NCI-H524 (cell line): ENCODE results near the gene PGA5.
A peak's percentile ranks its signal among the peaks of the same experiment; 100 is the strongest.

ENCODE experiments used
- DNase-seq, 2 experiments: peaks; one replicate each; lab custom pipeline; 2025; lab: John Stamatoyannopoulos, UW

The PGA5 gene

GRCh38 chr11:61267437-61267841 is 26.5 kb downstream of the PGA5 start:
- DNase-seq = no peak

GRCh38 chr11:61268588-61269250 is 27.7 kb downstream of the PGA5 start:
- no peak for DNase-seq

- no peak for DNase-seq
These were observed 29.5 kb downstream of the PGA5 start for GRCh38 chr11:61270354-61271076.

GRCh38 chr11:61272731-61273130 is 31.8 kb downstream of the PGA5 start:
- no peak for DNase-seq

- no peak for DNase-seq
These were observed 32.5 kb downstream of the PGA5 start for GRCh38 chr11:61273178-61274078.

GRCh38 chr11:61274084-61274483 is 33.1 kb downstream of the PGA5 start:
- no peak for DNase-seq

GRCh38 chr11:61275191-61275590 is 34.2 kb downstream of the PGA5 start:
- DNase-seq = no peak

- DNase-seq = no peak
These were observed 36.4 kb downstream of the PGA5 start for GRCh38 chr11:61277186-61278000.

- no peak for DNase-seq
These were observed 37.1 kb downstream of the PGA5 start for GRCh38 chr11:61278001-61278470.

- DNase-seq = no peak
These were observed 39.1 kb downstream of the PGA5 start for GRCh38 chr11:61279934-61280659.

- DNase-seq = no peak
These were observed 40.1 kb downstream of the PGA5 start for GRCh38 chr11:61280883-61281580.

GRCh38 chr11:61281581-61282250 is 40.7 kb downstream of the PGA5 start:
- no peak for DNase-seq

- no peak for DNase-seq
These were observed 42.6 kb downstream of the PGA5 start for GRCh38 chr11:61283613-61284012.

GRCh38 chr11:61287338-61287977 is 46.5 kb downstream of the PGA5 start:
- DNase-seq = no peak

- DNase-seq = no peak
These were observed 50.1 kb downstream of the PGA5 start for GRCh38 chr11:61290905-61291690.

GRCh38 chr11:61292356-61292755 is 51.4 kb downstream of the PGA5 start:
- DNase-seq = no peak

- DNase-seq = peak; percentile 53 to 74
These were observed 53.1 kb downstream of the PGA5 start for GRCh38 chr11:61293867-61294716.
